ENCODE measurements around the gene ASIP.
"Not testable (repeated sequence)": the region's sequence is repeated elsewhere in the genome, so short reads cannot be mapped to it uniquely, and the experiment has no call there.

Gene ASIP

GRCh38 chr20:34222208-34222607, 19.0 kb upstream of the ASIP start:
- TF ChIP-seq CTCF (IDR thresholded peaks at IDR 0.05; ENCODE audit: low read depth, low read length, poor library complexity, severe bottlenecking) (no peak), EZH2phosphoT487 (IDR thresholded peaks at IDR 0.05; ENCODE audit: borderline replicate concordance, low read length) (no peak)
- H3K4me3 ChIP-seq (ENCODE audit: low read length): no peak overlapping the region

GRCh38 chr20:34224251-34224650, 17.0 kb upstream of the ASIP start:
- H3K79me2 ChIP-seq (ENCODE audit: control insufficient read depth, low read length); H3K27ac ChIP-seq (ENCODE audit: low read depth, low read length); H3K9me2 ChIP-seq (replicated peaks; ENCODE audit: control insufficient read depth, low read length); H3K4me2 ChIP-seq (ENCODE audit: low read length); H3K9me3 ChIP-seq (ENCODE audit: control insufficient read depth, insufficient read depth, low read length); H3F3A ChIP-seq (ENCODE audit: control insufficient read depth, insufficient read depth); H3K36me3 ChIP-seq (ENCODE audit: control insufficient read depth, low read length); H3K4me3 ChIP-seq (ENCODE audit: low read length); H4K20me1 ChIP-seq (ENCODE audit: control insufficient read depth, insufficient read depth, low read depth, low read length); H3K27me3 ChIP-seq (ENCODE audit: control insufficient read depth, low read length); H3K4me1 ChIP-seq (ENCODE audit: control insufficient read depth, low read length): not testable (repeated sequence)

More at GRCh38 chr20:34222208-34222607, 19.0 kb upstream of the ASIP start:
- no peaks in the 10 kb centered on the region for H3F3A ChIP-seq (ENCODE audit: control insufficient read depth, insufficient read depth)
- no peaks in the 10 kb centered on the region for H3K27me3 ChIP-seq (ENCODE audit: control insufficient read depth, low read length)
- no peaks in the 10 kb centered on the region for H3K4me1 ChIP-seq (ENCODE audit: control insufficient read depth, low read length)
- no peak overlapping the region for H3K4me2 ChIP-seq (ENCODE audit: low read length)
- H3K27ac ChIP-seq (ENCODE audit: low read depth, low read length): no peak overlapping the region
- H3K79me2 ChIP-seq (ENCODE audit: control insufficient read depth, low read length): no peaks in the 10 kb centered on the region
- H3K9me2 ChIP-seq (replicated peaks; ENCODE audit: control insufficient read depth, low read length): no peaks in the 10 kb centered on the region
- H4K20me1 ChIP-seq (ENCODE audit: control insufficient read depth, insufficient read depth, low read depth, low read length): no peaks in the 10 kb centered on the region
- no peaks in the 10 kb centered on the region for H3K9me3 ChIP-seq (ENCODE audit: control insufficient read depth, insufficient read depth, low read length)
- no peaks in the 10 kb centered on the region for H3K36me3 ChIP-seq (ENCODE audit: control insufficient read depth, low read length)

GRCh38 chr20:34231634-34232033, 9.6 kb upstream of the ASIP start:
- Histone ChIP-seq H3K4me2 (ENCODE audit: low read length) (no peak overlapping the region), H3K9me2 (replicated peaks; ENCODE audit: control insufficient read depth, low read length) (no peaks in the 10 kb centered on the region), H3K27ac (ENCODE audit: low read depth, low read length) (no peak overlapping the region), H3F3A (ENCODE audit: control insufficient read depth, insufficient read depth) (no peaks in the 10 kb centered on the region), H3K79me2 (ENCODE audit: control insufficient read depth, low read length) (no peaks in the 10 kb centered on the region), H3K4me1 (ENCODE audit: control insufficient read depth, low read length) (no peaks in the 10 kb centered on the region), H3K9me3 (ENCODE audit: control insufficient read depth, insufficient read depth, low read length) (no peaks in the 10 kb centered on the region), H4K20me1 (ENCODE audit: control insufficient read depth, insufficient read depth, low read depth, low read length) (no peaks in the 10 kb centered on the region), H3K4me3 (ENCODE audit: low read length) (no peak overlapping the region), H3K36me3 (ENCODE audit: control insufficient read depth, low read length) (no peaks in the 10 kb centered on the region), H3K27me3 (ENCODE audit: control insufficient read depth, low read length) (no peaks in the 10 kb centered on the region)
- TF ChIP-seq EZH2phosphoT487 (IDR thresholded peaks at IDR 0.05; ENCODE audit: borderline replicate concordance, low read length) (no peak), CTCF (IDR thresholded peaks at IDR 0.05; ENCODE audit: low read depth, low read length, poor library complexity, severe bottlenecking) (no peak)

GRCh38 chr20:34232494-34233087, 8.6 kb upstream of the ASIP start:
- Histone ChIP-seq H3K4me1 (ENCODE audit: control insufficient read depth, low read length) (no peaks in the 10 kb centered on the region), H4K20me1 (ENCODE audit: control insufficient read depth, insufficient read depth, low read depth, low read length) (no peaks in the 10 kb centered on the region), H3K36me3 (ENCODE audit: control insufficient read depth, low read length) (no peaks in the 10 kb centered on the region), H3K4me3 (ENCODE audit: low read length) (no peak overlapping the region), H3F3A (ENCODE audit: control insufficient read depth, insufficient read depth) (no peaks in the 10 kb centered on the region), H3K9me2 (replicated peaks; ENCODE audit: control insufficient read depth, low read length) (no peaks in the 10 kb centered on the region), H3K9me3 (ENCODE audit: control insufficient read depth, insufficient read depth, low read length) (peaks cover 6% of the 10 kb centered on the region; the same call in 1 of the 2 replicates), H3K27ac (ENCODE audit: low read depth, low read length) (no peak overlapping the region), H3K27me3 (ENCODE audit: control insufficient read depth, low read length) (no peaks in the 10 kb centered on the region), H3K4me2 (ENCODE audit: low read length) (no peak overlapping the region), H3K79me2 (ENCODE audit: control insufficient read depth, low read length) (no peaks in the 10 kb centered on the region)
- TF ChIP-seq CTCF (IDR thresholded peaks at IDR 0.05; ENCODE audit: low read depth, low read length, poor library complexity, severe bottlenecking) (no peak), EZH2phosphoT487 (IDR thresholded peaks at IDR 0.05; ENCODE audit: borderline replicate concordance, low read length) (no peak)

Measured in DOHH2 (cell line).